Left ventricle myocardium inferior (tissue), 1 donor: ENCODE measurements around the gene PNPLA3. TPM values are rescaled to one million over a fixed set of nuclear protein-coding genes. Genes with fewer than 3 reads are reported as not detected.

ENCODE experiments used
- DNase-seq: peaks from one replicate; pipeline ENCODE4 v3.0.0-alpha.2; 2020
- H3K27ac ChIP-seq: fragments of 200-600 bp; replicated peaks from 2 replicates; pipeline ENCODE4 v1.8.0; 2021
- H3K27me3 ChIP-seq: fragments of 200-600 bp; 2 replicates; pipeline ENCODE4 v1.8.0; 2021; ENCODE audit warnings: low read depth
- H3K36me3 ChIP-seq: fragments of 200-600 bp; 2 replicates; pipeline ENCODE4 v1.8.0; 2021
- H3K4me1 ChIP-seq: fragments of 200-600 bp; 2 replicates; pipeline ENCODE4 v1.8.0; 2021
- H3K4me3 ChIP-seq: fragments of 200-600 bp; 2 replicates; pipeline ENCODE4 v1.8.0; 2021; ENCODE audit warnings: mild to moderate bottlenecking, moderate library complexity
- H3K9me3 ChIP-seq: fragments of 200-600 bp; replicated peaks from 2 replicates; pipeline ENCODE4 v1.8.0; 2021
- intact Hi-C: fragments of 100-400 bp; cut with micrococcal nuclease; formaldehyde crosslinking; loops from one replicate; pipeline ENCODE4 v1.11.0; 2022
- long read RNA-seq: library from polyadenylated mRNA; unstranded; transcript quantifications from one replicate; pipeline ENCODE4 v2.0.0, GENCODE V29; 2021
- total RNA-seq: library from RNA; stranded (reverse); fragmentation: NEBNext Ultra II Directional; extraction: Animal tissue kit (Norgen Biotek cat#: 25700); gene quantifications from one replicate; pipeline ENCODE4 v1.2.1, GENCODE V29; 2021
- TF ChIP-seq, protein P1 (sequence below): fragments of 200-600 bp; IDR thresholded peaks from 2 replicates; pipeline ENCODE4 v1.8.0; 2021; ENCODE audit warnings: antibody characterized with exemption, mild to moderate bottlenecking, borderline replicate concordance
- donor health status: DM: no; HTN: yes; CAD: no; lungs with severe emphysema.

The PNPLA3 gene, protein sequence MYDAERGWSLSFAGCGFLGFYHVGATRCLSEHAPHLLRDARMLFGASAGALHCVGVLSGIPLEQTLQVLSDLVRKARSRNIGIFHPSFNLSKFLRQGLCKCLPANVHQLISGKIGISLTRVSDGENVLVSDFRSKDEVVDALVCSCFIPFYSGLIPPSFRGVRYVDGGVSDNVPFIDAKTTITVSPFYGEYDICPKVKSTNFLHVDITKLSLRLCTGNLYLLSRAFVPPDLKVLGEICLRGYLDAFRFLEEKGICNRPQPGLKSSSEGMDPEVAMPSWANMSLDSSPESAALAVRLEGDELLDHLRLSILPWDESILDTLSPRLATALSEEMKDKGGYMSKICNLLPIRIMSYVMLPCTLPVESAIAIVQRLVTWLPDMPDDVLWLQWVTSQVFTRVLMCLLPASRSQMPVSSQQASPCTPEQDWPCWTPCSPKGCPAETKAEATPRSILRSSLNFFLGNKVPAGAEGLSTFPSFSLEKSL
- not detected for total RNA-seq
- long read RNA-seq = 0 reads

DNA sequence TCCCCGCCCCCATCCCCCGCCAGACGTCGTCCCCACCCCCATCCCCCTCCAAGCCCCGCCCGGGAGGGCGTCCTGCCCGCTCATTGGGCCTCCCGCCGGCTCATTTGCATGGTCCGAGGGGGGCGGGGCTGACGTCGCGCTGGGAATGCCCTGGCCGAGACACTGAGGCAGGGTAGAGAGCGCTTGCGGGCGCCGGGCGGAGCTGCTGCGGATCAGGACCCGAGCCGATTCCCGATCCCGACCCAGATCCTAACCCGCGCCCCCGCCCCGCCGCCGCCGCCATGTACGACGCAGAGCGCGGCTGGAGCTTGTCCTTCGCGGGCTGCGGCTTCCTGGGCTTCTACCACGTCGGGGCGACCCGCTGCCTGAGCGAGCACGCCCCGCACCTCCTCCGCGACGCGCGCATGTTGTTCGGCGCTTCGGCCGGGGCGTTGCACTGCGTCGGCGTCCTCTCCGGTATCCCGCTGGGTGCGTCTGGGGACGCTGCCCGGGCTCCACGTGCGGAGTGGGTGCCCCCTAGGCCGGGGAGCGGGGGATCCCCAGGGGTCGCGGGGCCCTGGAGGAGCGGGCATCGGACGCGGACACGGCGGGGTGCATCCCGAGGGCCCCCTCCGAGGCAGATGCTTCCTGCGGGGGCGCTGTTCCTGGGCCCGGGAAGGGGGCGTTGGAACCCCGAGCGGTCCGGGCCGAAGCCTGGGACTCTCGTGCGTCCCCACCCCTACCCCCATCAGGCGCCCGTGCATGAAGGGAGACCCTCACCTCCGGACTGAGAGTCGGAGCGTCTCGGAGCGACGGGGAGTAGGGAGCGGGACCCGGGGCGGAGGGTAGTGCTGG, at the start of gene PNPLA3:
PNPLA3 (plus strand) TSS at position 175 of the 834 bp plus-strand sequence; CDS start at position 282, 107 bp downstream.
- Histone ChIP-seq H3K4me1 (peaks cover 15% of the 10 kb centered on the region), H3K9me3 (no peaks in the 10 kb centered on the region), H3K4me3 (peak within 1 kb of the TSS; percentile 74), H3K27me3 (peaks cover 93% of the 10 kb centered on the region), H3K27ac (no peak within 1 kb of the TSS), H3K36me3 (no peaks in the 10 kb centered on the region)
- DNase-seq = peak; percentile 91
- TF ChIP-seq, protein P1, sequence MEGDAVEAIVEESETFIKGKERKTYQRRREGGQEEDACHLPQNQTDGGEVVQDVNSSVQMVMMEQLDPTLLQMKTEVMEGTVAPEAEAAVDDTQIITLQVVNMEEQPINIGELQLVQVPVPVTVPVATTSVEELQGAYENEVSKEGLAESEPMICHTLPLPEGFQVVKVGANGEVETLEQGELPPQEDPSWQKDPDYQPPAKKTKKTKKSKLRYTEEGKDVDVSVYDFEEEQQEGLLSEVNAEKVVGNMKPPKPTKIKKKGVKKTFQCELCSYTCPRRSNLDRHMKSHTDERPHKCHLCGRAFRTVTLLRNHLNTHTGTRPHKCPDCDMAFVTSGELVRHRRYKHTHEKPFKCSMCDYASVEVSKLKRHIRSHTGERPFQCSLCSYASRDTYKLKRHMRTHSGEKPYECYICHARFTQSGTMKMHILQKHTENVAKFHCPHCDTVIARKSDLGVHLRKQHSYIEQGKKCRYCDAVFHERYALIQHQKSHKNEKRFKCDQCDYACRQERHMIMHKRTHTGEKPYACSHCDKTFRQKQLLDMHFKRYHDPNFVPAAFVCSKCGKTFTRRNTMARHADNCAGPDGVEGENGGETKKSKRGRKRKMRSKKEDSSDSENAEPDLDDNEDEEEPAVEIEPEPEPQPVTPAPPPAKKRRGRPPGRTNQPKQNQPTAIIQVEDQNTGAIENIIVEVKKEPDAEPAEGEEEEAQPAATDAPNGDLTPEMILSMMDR = no peak
- intact Hi-C loops = no loop called here

DNA sequence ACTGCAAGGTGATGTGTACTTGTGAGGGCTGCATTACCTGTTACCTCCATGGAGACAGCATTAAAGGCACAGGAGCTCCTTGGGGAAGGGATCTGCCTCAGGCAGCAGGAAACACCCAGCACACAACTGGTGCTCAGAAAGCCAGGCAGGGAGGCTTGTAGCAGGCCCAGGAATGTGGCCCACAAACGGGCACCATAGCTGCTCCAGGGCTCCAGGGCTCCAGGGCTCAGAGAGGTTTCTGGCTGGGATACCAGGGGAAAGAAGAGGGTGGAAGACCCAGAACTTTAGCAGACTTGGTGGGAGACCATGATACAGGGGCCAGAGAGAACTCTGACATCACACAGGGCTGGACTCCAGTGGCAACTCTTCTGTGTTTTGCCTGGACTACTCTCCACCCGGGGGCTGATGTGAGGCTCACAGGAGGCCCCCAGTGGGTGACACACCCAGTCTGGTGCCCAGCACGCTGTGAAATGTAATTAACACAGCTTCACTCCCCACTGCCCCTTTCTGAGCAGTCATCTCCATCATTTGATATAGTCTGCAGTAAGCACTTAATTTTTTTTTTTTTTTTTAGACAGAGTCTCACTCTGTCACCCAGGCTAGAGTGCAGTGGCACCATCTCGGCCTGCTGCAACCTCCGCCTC, 46.6 kb upstream of the PNPLA3 start:
- H3K4me1 ChIP-seq = no peaks in the 10 kb centered on the region
- no peak overlapping the region for H3K27ac ChIP-seq
- H3K36me3 ChIP-seq = no peaks in the 10 kb centered on the region
- no peak for DNase-seq
- H3K9me3 ChIP-seq = peaks cover 2% of the 10 kb centered on the region
- H3K27me3 ChIP-seq = peaks cover 87% of the 10 kb centered on the region
- intact Hi-C loops = no loop called here
- TF ChIP-seq, protein P1 = no peak
- no peak overlapping the region for H3K4me3 ChIP-seq

DNA sequence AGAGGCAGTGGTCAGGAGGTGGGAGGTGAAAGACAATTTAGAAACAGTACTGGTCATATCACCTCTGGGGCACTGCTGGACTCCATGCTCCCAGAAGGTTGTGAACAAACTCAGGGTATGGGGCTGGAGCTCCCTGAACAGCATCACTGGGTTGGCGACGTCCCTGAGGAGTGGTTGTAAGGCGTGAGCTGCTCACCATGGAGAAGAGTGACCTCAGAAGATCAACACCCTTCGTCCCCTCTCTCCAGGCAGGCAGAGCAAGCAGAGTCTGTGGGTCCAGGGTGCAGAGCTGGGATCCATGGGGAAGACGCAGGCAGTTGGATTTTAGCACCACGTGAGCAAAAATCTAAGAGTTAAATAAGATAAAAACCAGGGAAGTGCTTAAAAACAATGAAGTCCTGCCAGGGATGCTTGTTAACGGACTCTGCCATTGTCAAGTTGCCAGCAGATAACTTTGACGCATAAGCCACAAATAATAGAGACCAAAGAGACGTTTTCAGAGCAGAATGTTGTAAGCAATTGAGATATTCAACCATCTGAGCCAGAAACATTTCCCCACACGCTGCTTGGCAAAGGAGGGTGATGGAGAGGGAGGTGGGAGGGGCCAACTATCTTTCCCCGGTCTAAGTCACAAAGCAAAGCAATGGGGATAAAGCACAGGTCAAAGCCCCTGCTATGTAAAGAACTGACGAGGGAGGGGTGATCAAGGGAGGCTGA, 45.4 kb upstream of the PNPLA3 start:
- Histone ChIP-seq H3K4me1 (no peaks in the 10 kb centered on the region), H3K27me3 (peaks cover 85% of the 10 kb centered on the region), H3K4me3 (no peak overlapping the region), H3K36me3 (no peaks in the 10 kb centered on the region), H3K9me3 (no peaks in the 10 kb centered on the region), H3K27ac (no peak overlapping the region)
- TF ChIP-seq, protein P1 = no peak
- intact Hi-C loops = no loop called here
- DNase-seq = no peak

DNA sequence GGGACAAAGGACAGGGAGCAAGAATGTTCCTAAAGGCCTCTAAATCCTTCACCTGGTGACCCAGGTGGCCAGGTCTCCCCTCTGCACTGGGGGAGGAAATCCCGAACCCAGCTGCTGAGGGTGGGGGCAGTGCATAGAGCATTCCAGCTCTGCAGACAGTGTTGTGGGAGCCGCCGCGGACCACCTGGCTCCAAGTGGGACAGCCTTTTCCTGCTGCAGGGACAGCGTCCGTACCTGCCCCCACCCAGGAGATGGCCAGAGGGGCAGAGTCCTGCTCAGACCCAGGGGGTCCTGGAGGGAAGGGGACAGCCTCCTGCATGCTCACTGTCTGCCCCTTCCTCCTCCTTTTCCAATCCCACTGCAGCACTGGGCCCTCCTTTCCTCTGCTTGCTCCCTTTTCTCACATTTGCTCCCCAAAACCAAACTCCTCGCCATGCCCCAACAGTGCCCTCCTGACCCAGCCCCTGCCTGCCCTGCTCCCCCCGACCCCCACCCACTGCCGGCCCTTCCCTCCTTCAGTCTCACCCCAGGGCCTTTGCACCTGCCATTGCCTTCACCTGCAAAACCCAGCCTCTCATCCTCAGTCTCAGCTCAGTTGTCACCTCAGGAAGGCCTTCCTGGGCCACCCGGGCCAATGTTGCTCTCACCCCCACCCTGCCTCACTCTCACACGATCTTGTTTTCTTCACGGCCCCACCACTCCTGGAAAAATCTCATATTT, 44.6 kb upstream of the PNPLA3 start:
- H3K27me3 ChIP-seq = peaks cover 79% of the 10 kb centered on the region
- TF ChIP-seq, protein P1 = no peak
- H3K36me3 ChIP-seq = no peaks in the 10 kb centered on the region

More for the DNA sequence above, 44.6 kb upstream of the PNPLA3 start:
- Histone ChIP-seq H3K4me1 (no peaks in the 10 kb centered on the region), H3K27ac (no peak overlapping the region), H3K4me3 (no peak overlapping the region), H3K9me3 (no peaks in the 10 kb centered on the region)
- intact Hi-C loops = no loop called here
- no peak for DNase-seq
